H9 (cell line): Measurements from ENCODE around the gene GCA. TPM values are rescaled to one million over a fixed set of nuclear protein-coding genes. Genes with fewer than 3 reads are reported as not detected.

Source experiments
- DNase-seq: peaks from one replicate; pipeline ENCODE4 v3.0.0-alpha.2; 2017
- H2AFZ ChIP-seq: one replicate; pipeline ENCODE4 v1.6.1; 2013; ENCODE audit warnings: mild to moderate bottlenecking, low read length, control low read depth, moderate library complexity
- H2AK5ac ChIP-seq: 2 replicates; pipeline ENCODE4 v1.6.1; 2013; ENCODE audit warnings: low read length, control low read depth, mixed read lengths; ENCODE audit not compliant: insufficient read length
- H2BK120ac ChIP-seq: one replicate; pipeline ENCODE4 v1.6.1; 2013; ENCODE audit warnings: low read depth, mild to moderate bottlenecking, low read length, control low read depth, inconsistent platforms; ENCODE audit not compliant: poor library complexity, severe bottlenecking
- H2BK12ac ChIP-seq: 2 replicates; pipeline ENCODE4 v1.6.1; 2013; ENCODE audit warnings: low read length, control low read depth, mixed read lengths, low read depth; ENCODE audit not compliant: insufficient read length
- H2BK15ac ChIP-seq: 2 replicates; pipeline ENCODE4 v1.6.1; 2013; ENCODE audit warnings: low read depth, low read length, control low read depth
- H2BK20ac ChIP-seq: one replicate; pipeline ENCODE4 v1.6.1; 2013; ENCODE audit warnings: low read depth, mild to moderate bottlenecking, low read length, control low read depth, inconsistent platforms; ENCODE audit not compliant: poor library complexity, severe bottlenecking
- H2BK5ac ChIP-seq: 2 replicates; pipeline ENCODE4 v1.6.1; 2013; ENCODE audit warnings: low read length, control low read depth, mixed read lengths; ENCODE audit not compliant: insufficient read length
- H3K14ac ChIP-seq: 2 replicates; pipeline ENCODE4 v1.6.1; 2013; ENCODE audit warnings: low read length, control low read depth; ENCODE audit not compliant: insufficient read depth
- H3K18ac ChIP-seq: 2 replicates; pipeline ENCODE4 v1.6.1; 2013; ENCODE audit warnings: low read depth, mild to moderate bottlenecking, mixed read lengths, low read length, control low read depth; ENCODE audit not compliant: insufficient read length
- H3K23ac ChIP-seq: 2 replicates; pipeline ENCODE4 v1.6.1; 2013; ENCODE audit warnings: low read length, control low read depth, mixed read lengths, low read depth; ENCODE audit not compliant: insufficient read length
- H3K23me2 ChIP-seq: 2 replicates; pipeline ENCODE4 v1.6.1; 2013; ENCODE audit warnings: low read depth, mild to moderate bottlenecking, mixed read lengths, low read length, control low read depth; ENCODE audit not compliant: insufficient read length, poor library complexity, severe bottlenecking
- H3K27ac ChIP-seq: 2 replicates; pipeline ENCODE4 v1.5.1; 2013; ENCODE audit warnings: low read length, control low read depth, mixed read lengths, low read depth; ENCODE audit not compliant: insufficient read length
- H3K27me3 ChIP-seq: 2 replicates; pipeline ENCODE4 v1.6.1; 2013; ENCODE audit warnings: low read length, control low read depth, inconsistent platforms; ENCODE audit not compliant: insufficient read depth
- H3K4ac ChIP-seq: 2 replicates; pipeline ENCODE4 v1.6.1; 2013; ENCODE audit warnings: low read depth, mild to moderate bottlenecking, control low read depth, inconsistent platforms, low read length, moderate library complexity
- H3K4me1 ChIP-seq: 2 replicates; pipeline ENCODE4 v1.6.1; 2013; ENCODE audit warnings: low read length, control low read depth, inconsistent platforms; ENCODE audit not compliant: insufficient read depth
- H3K4me2 ChIP-seq: 2 replicates; pipeline ENCODE4 v1.6.1; 2013; ENCODE audit warnings: low read length, control low read depth, mixed read lengths; ENCODE audit not compliant: insufficient read length, insufficient read depth
- H3K56ac ChIP-seq: 2 replicates; pipeline ENCODE4 v1.6.1; 2013; ENCODE audit warnings: low read depth, mild to moderate bottlenecking, mixed read lengths, low read length, control low read depth; ENCODE audit not compliant: insufficient read length
- H3K79me1 ChIP-seq: 2 replicates; pipeline ENCODE4 v1.6.1; 2013; ENCODE audit warnings: low read depth, mild to moderate bottlenecking, moderate library complexity, low read length, control low read depth, inconsistent platforms; ENCODE audit not compliant: insufficient read depth, poor library complexity, severe bottlenecking
- H3K79me2 ChIP-seq: 2 replicates; pipeline ENCODE4 v1.6.1; 2013; ENCODE audit warnings: low read length, control low read depth, inconsistent platforms; ENCODE audit not compliant: insufficient read depth
- H3K9ac ChIP-seq: 2 replicates; pipeline ENCODE4 v1.6.1; 2013; ENCODE audit warnings: low read length, control low read depth, mixed read lengths; ENCODE audit not compliant: insufficient read length; ENCODE audit errors: extremely low read depth
- H3K9me3 ChIP-seq: one replicate; pipeline ENCODE4 v1.6.1; 2013; ENCODE audit warnings: low read depth, low read length, inconsistent platforms; ENCODE audit not compliant: control insufficient read depth
- H3T11ph ChIP-seq: one replicate; pipeline ENCODE4 v1.6.1; 2013; ENCODE audit warnings: mild to moderate bottlenecking, low read length, control low read depth, inconsistent platforms
- H4K20me1 ChIP-seq: one replicate; pipeline ENCODE4 v1.6.1; 2013; ENCODE audit not compliant: control insufficient read depth, insufficient read length, insufficient read depth
- H4K5ac ChIP-seq: 2 replicates; pipeline ENCODE4 v1.6.1; 2013; ENCODE audit warnings: low read depth, mild to moderate bottlenecking, mixed read lengths, low read length, control low read depth; ENCODE audit not compliant: insufficient read length
- H4K8ac ChIP-seq: replicated peaks from 2 replicates; pipeline ENCODE4 v1.6.1; 2013; ENCODE audit warnings: low read length, control low read depth, mixed read lengths, low read depth; ENCODE audit not compliant: insufficient read length
- H4K91ac ChIP-seq: 2 replicates; pipeline ENCODE4 v1.6.1; 2013; ENCODE audit warnings: low read depth, mild to moderate bottlenecking, moderate library complexity, mixed read lengths, low read length, control low read depth; ENCODE audit not compliant: insufficient read length
- H3K27ac Mint-ChIP-seq, 3 experiments: 2 replicates in 2 of 3; 3 replicates in 1 of 3; pipeline ENCODE4 v1.8.0; 2020 to 2021; ENCODE audit warnings: mixed read lengths in 3 of 3, mild to moderate bottlenecking in 1 of 3, moderate library complexity in 1 of 3
- H3K27me3 Mint-ChIP-seq: 2 replicates; pipeline ENCODE4 v1.8.0; 2021; ENCODE audit warnings: low read depth, mild to moderate bottlenecking, moderate library complexity, mixed read lengths
- H3K36me3 Mint-ChIP-seq, 3 experiments: 2 replicates in 2 of 3; 3 replicates in 1 of 3; pipeline ENCODE4 v1.8.0; 2020 to 2021; ENCODE audit warnings: low read depth in 3 of 3, mixed read lengths in 3 of 3; ENCODE audit not compliant: insufficient read depth in 1 of 3
- H3K4me1 Mint-ChIP-seq, 2 experiments: 2 replicates each; pipeline ENCODE4 v1.8.0; 2020; ENCODE audit warnings: mixed read lengths in 2 of 2
- H3K4me3 Mint-ChIP-seq, 2 experiments: 2 replicates in 1 of 2; 3 replicates in 1 of 2; pipeline ENCODE4 v1.8.0; 2020 to 2021; ENCODE audit warnings: mild to moderate bottlenecking in 2 of 2, mixed read lengths in 2 of 2, moderate library complexity in 1 of 2
- H3K9me3 Mint-ChIP-seq, 2 experiments: 2 replicates in 1 of 2; 3 replicates in 1 of 2; pipeline ENCODE4 v1.8.0; 2020; ENCODE audit warnings: mild to moderate bottlenecking in 2 of 2, mixed read lengths in 2 of 2, moderate library complexity in 1 of 2
- CTCF ChIP-seq: fragments of 200-600 bp; sonication (generic); conservative IDR thresholded peaks from 3 replicates; pipeline ENCODE4 v1.8.0; 2021; ENCODE audit warnings: antibody characterized with exemption, mild to moderate bottlenecking
- WGBS: extraction: QIAGEN DNeasy Blood & Tissue Kit; methylation state at CpG from one replicate; pipeline ENCODE4 v1.1.7; 2013; ENCODE audit warnings: missing lambda C conversion rate, low lambda C conversion rate, mixed read lengths; ENCODE audit not compliant: insufficient read length; ENCODE audit errors: extremely low coverage; 5-methylcytosine and 5-hydroxymethylcytosine counted together
- total RNA-seq: library from RNA; stranded (reverse); gene quantifications from 2 replicates; pipeline ENCODE4 v1.2.1, GENCODE V29; 2021

GCA gene
- total RNA-seq, 1 experiment from 2014 or later, result 31.0 TPM

DNA sequence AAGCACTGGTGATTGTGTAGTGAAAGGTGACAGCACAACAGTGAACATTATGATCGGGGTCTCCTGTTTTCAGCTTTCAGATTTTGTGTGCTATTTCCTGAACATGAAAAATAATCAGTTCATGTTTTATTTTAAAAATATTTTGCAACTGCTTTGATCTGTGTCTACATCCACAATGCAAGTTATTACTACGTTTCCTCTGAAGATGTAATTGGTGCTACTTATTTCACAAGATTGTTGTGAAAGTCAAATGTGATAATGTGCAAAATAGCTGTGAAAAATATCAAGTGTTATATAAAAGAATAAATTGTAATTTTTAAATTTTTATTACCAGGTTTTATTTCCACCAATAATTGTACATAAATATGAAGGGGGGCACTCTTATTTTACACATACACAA is 6.1 kb upstream of the GCA start:
- Histone ChIP-seq H4K91ac (no peak overlapping the region), H4K5ac (no peak overlapping the region), H3K27ac (no peak overlapping the region), H4K8ac (no peak overlapping the region), H2BK12ac (no peak overlapping the region), H2AFZ (no peak overlapping the region), H3K9ac (no peak overlapping the region), H3T11ph (no peak overlapping the region), H2BK120ac (no peak overlapping the region), H2BK20ac (no peak overlapping the region), H2BK5ac (no peak overlapping the region), H3K23ac (no peak overlapping the region), H3K79me1 (no peaks in the 10 kb centered on the region), H3K14ac (no peak overlapping the region), H4K20me1 (no peaks in the 10 kb centered on the region), H3K27me3 (no peaks in the 10 kb centered on the region), H3K18ac (no peak overlapping the region), H2BK15ac (no peak overlapping the region), H3K56ac (no peak overlapping the region), H3K4ac (no peak overlapping the region), H3K4me2 (no peak overlapping the region), H3K4me1 (no peaks in the 10 kb centered on the region), H3K23me2 (no peaks in the 10 kb centered on the region), H3K9me3 (no peaks in the 10 kb centered on the region), H3K79me2 (no peaks in the 10 kb centered on the region), H2AK5ac (no peak overlapping the region)
- Mint-ChIP-seq H3K36me3 (no peaks in the 10 kb centered on the region), H3K4me1 (no peaks in the 10 kb centered on the region), H3K27ac (no peak overlapping the region), H3K27me3 (peaks cover 16% of the 10 kb centered on the region), H3K4me3 (no peak overlapping the region), H3K9me3 (no peaks in the 10 kb centered on the region)
- no CpG with 5 or more reads among the region's 2 CpGs for WGBS
- DNase-seq, result no peak
- no peak for TF ChIP-seq CTCF
